BLaER1 (cell line): ENCODE measurements around the gene GABBR2.
A peak's percentile ranks its signal among the peaks of the same experiment; 100 is the strongest.
"Not testable (repeated sequence)": the region's sequence is repeated elsewhere in the genome, so short reads cannot be mapped to it uniquely, and the experiment has no call there.

ENCODE experiments used
- H3K27ac ChIP-seq: shearing (Covaris generic); formaldehyde crosslinking; 2 replicates; pipeline ENCODE4 v1.8.1; 2022
- H3K27me3 ChIP-seq: shearing (Covaris generic); formaldehyde crosslinking; 2 replicates; pipeline ENCODE4 v1.8.1; 2022
- H3K36me3 ChIP-seq: shearing (Covaris generic); formaldehyde crosslinking; 2 replicates; pipeline ENCODE4 v1.8.1; 2022
- H3K4me1 ChIP-seq: shearing (Covaris generic); formaldehyde crosslinking; 2 replicates; pipeline ENCODE4 v1.8.1; 2022
- H3K4me2 ChIP-seq: shearing (Covaris generic); formaldehyde crosslinking; 2 replicates; pipeline ENCODE4 v1.8.1; 2022
- H3K4me3 ChIP-seq: shearing (Covaris generic); formaldehyde crosslinking; 2 replicates; pipeline ENCODE4 v1.8.1; 2022
- H3K9ac ChIP-seq: shearing (Covaris generic); formaldehyde crosslinking; 2 replicates; pipeline ENCODE4 v1.8.1; 2022
- H3K9me3 ChIP-seq: shearing (Covaris generic); formaldehyde crosslinking; 2 replicates; pipeline ENCODE4 v1.8.1; 2022
- H4K20me1 ChIP-seq: shearing (Covaris generic); formaldehyde crosslinking; 2 replicates; pipeline ENCODE4 v1.8.1; 2022
- Cebpa-rat ChIP-seq: shearing (Covaris generic); IDR thresholded peaks from 2 replicates; pipeline ENCODE4 v1.8.1; 2022

The GABBR2 gene

GRCh38 chr9:98591696-98592095, 117.0 kb downstream of the GABBR2 start:
- H3K27me3 ChIP-seq: no peaks in the 10 kb centered on the region
- H4K20me1 ChIP-seq: no peaks in the 10 kb centered on the region
- H3K36me3 ChIP-seq: no peaks in the 10 kb centered on the region
- H3K4me3 ChIP-seq: no peak overlapping the region
- no peak overlapping the region for H3K9ac ChIP-seq
- no peaks in the 10 kb centered on the region for H3K4me1 ChIP-seq
- no peak overlapping the region for H3K4me2 ChIP-seq
- no peak for TF ChIP-seq Cebpa-rat
- H3K9me3 ChIP-seq: no peaks in the 10 kb centered on the region
- H3K27ac ChIP-seq: no peak overlapping the region

DNA sequence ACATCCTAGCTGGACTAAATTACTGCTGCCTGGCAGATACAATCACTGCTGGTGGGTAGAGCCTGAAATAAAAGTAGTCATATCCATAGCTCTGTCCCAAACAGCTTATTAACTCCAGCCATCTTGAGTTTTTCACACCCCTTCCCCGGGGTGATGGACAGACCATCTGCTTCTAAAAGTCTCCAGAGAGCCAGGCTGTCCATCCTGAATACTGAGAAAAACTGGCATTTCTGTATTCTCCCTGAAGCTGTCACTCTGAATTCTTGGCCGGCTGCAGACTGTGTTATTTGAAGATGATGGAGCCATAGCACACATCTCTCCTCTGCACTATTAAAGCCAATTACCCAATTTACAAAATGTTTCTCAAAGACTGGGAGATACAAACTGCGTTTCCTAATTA, 118.6 kb downstream of the GABBR2 start:
- H3K27ac ChIP-seq: no peak overlapping the region
- H3K4me2 ChIP-seq: no peak overlapping the region
- H4K20me1 ChIP-seq: no peaks in the 10 kb centered on the region
- H3K9ac ChIP-seq: no peak overlapping the region
- H3K27me3 ChIP-seq: no peaks in the 10 kb centered on the region
- no peak for TF ChIP-seq Cebpa-rat
- no peaks in the 10 kb centered on the region for H3K36me3 ChIP-seq
- H3K4me1 ChIP-seq: no peaks in the 10 kb centered on the region
- no peak overlapping the region for H3K4me3 ChIP-seq
- no peaks in the 10 kb centered on the region for H3K9me3 ChIP-seq

DNA sequence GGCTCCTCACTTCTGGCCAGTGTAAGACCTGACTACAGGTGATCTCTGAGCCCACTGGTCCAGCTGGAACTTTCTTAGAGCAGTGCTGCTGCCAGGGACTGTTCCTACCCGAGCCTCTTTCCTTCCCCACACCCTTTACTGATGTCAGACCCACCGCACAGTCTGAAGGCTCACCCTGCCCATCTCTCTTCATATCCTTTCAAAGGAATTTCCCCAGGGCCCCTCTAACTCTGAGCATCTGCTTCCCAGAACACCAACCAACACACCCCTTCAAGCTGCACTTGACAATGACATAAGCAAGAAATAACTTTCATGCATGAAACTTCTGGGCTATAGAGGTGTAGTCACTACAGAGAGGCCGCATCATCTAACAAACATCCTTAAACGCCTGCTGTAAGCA, 119.6 kb downstream of the GABBR2 start:
- TF ChIP-seq Cebpa-rat: no peak
- no peak overlapping the region for H3K4me3 ChIP-seq
- H3K27me3 ChIP-seq: no peaks in the 10 kb centered on the region
- no peak overlapping the region for H3K27ac ChIP-seq
- no peaks in the 10 kb centered on the region for H3K36me3 ChIP-seq
- peaks cover 3% of the 10 kb centered on the region for H3K4me1 ChIP-seq
- no peak overlapping the region for H3K9ac ChIP-seq
- H4K20me1 ChIP-seq: no peaks in the 10 kb centered on the region
- no peaks in the 10 kb centered on the region for H3K9me3 ChIP-seq
- H3K4me2 ChIP-seq: no peak overlapping the region

DNA sequence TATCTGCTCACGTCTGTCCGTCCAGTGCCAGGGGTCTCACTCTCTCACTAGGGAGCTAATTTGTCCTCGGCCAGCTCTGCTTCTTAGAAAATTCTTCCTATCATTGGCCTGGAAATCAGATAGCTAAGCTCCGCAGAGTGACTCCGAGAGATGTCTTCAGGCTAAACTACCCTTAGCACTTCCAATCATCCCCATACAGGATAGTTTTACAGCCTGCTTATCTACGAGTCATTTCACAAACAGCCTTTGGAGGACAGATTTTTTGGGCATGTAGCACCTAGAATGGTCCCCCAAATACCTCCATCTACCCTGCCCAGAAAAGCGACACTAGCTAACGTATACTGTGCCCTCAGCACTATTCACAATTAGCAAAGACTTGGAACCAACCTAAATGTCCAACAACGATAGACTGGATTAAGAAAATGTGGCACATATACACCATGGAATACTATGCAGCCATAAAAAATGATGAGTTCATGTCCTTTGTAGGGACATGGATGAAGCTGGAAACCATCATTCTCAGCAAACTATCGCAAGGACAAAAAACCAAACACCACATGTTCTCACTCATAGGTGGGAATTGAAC, 123.8 kb downstream of the GABBR2 start:
- not testable (repeated sequence) for H3K4me2 ChIP-seq, H3K27me3 ChIP-seq, H3K4me1 ChIP-seq, H3K4me3 ChIP-seq, H3K27ac ChIP-seq, H3K36me3 ChIP-seq, H3K9me3 ChIP-seq, H3K9ac ChIP-seq, H4K20me1 ChIP-seq

- Histone ChIP-seq H3K9ac (no peak overlapping the region), H3K36me3 (no peaks in the 10 kb centered on the region), H3K27me3 (no peaks in the 10 kb centered on the region), H3K4me2 (peak overlapping the region; percentile 36), H3K27ac (no peak overlapping the region), H4K20me1 (no peaks in the 10 kb centered on the region), H3K4me3 (no peak overlapping the region), H3K9me3 (no peaks in the 10 kb centered on the region), H3K4me1 (peaks cover 6% of the 10 kb centered on the region)
- no peak for TF ChIP-seq Cebpa-rat
Measured at GRCh38 chr9:98584059-98584458, 124.7 kb downstream of the GABBR2 start.

DNA sequence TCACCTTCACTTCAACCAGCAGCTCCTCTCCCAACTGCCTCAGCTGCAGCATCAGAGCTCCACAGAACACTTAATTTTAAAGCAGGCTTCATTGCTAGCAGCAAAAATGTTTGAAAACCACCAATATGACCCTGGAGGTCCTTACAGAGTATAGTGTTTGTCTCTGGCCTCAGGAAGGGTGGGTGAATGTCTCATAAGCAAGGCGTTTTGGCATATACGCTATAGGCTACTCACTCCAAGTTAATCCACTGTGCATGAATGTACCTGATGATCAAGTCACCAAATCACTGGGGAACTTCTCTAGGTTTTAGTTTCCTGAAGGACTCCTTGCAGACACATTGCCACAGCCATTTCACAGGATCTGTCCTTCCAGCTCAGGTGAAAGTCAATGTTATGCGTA, 125.3 kb downstream of the GABBR2 start:
- Histone ChIP-seq H3K27ac (no peak overlapping the region), H3K36me3 (no peaks in the 10 kb centered on the region), H3K27me3 (no peaks in the 10 kb centered on the region), H4K20me1 (no peaks in the 10 kb centered on the region), H3K4me2 (0 out of 2 replicates have a peak overlapping the region, but pooled peaks have one; percentile 36), H3K9me3 (no peaks in the 10 kb centered on the region), H3K4me3 (no peak overlapping the region), H3K9ac (no peak overlapping the region), H3K4me1 (peaks cover 6% of the 10 kb centered on the region)
- TF ChIP-seq Cebpa-rat: no peak

DNA sequence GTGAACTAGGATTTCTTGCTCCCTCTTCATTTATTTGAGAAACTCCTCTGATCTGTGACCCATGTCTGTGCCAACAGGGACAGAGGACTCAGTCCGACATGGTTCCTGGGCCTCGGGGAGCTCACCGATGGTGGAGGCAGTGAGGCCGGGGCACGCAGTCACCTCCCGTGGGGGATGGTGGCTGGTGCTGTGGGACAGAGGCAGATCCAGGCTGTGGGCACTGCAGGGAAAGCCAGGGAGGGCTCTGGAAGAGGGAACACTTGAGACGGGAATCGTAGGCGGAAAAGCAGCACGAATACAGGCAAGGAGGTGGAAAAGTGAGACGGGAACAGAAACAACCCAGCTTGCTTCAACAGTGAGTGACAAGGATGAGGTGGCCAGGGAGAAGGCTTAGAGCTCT, 127.8 kb downstream of the GABBR2 start:
- no peaks in the 10 kb centered on the region for H3K36me3 ChIP-seq
- no peak overlapping the region for H3K4me3 ChIP-seq
- TF ChIP-seq Cebpa-rat: no peak

DNA sequence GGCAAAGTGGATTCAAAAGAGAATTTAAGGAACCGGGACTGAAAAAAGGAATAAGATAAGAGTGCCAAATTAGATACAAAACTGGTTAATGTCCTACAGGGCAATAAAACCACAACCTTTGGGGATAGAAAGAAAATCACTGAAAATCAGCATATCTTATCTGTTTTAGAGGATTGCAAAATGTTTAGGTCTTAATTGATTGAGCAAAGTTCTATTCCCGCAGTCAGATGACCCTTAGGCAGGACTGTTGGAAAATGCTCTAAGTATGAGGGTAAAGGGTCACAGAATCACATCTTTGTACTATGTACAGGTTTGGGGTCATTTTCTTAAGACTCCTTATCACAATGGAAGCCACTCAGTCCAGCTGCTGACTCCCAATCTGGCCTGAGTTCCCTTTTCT, 129.0 kb downstream of the GABBR2 start:
- no peaks in the 10 kb centered on the region for H3K36me3 ChIP-seq
- no peaks in the 10 kb centered on the region for H3K9me3 ChIP-seq
- H3K4me3 ChIP-seq: no peak overlapping the region
- H3K4me1 ChIP-seq: peaks cover 22% of the 10 kb centered on the region
- H3K4me2 ChIP-seq: no peak overlapping the region
- H4K20me1 ChIP-seq: no peaks in the 10 kb centered on the region
- no peak overlapping the region for H3K9ac ChIP-seq
- TF ChIP-seq Cebpa-rat: no peak
- H3K27ac ChIP-seq: no peak overlapping the region
- H3K27me3 ChIP-seq: no peaks in the 10 kb centered on the region

More for the DNA sequence above, 127.8 kb downstream of the GABBR2 start:
- H3K4me1 ChIP-seq: peaks cover 13% of the 10 kb centered on the region
- H3K4me2 ChIP-seq: no peak overlapping the region
- H4K20me1 ChIP-seq: no peaks in the 10 kb centered on the region
- no peaks in the 10 kb centered on the region for H3K27me3 ChIP-seq
- H3K27ac ChIP-seq: no peak overlapping the region
- no peak overlapping the region for H3K9ac ChIP-seq
- H3K9me3 ChIP-seq: no peaks in the 10 kb centered on the region

GRCh38 chr9:98577446-98577845, 131.3 kb downstream of the GABBR2 start:
- Histone ChIP-seq H3K4me2 (no peak overlapping the region), H3K9me3 (no peaks in the 10 kb centered on the region), H3K36me3 (no peaks in the 10 kb centered on the region), H4K20me1 (no peaks in the 10 kb centered on the region), H3K27me3 (no peaks in the 10 kb centered on the region), H3K4me1 (peaks cover 16% of the 10 kb centered on the region), H3K4me3 (no peak overlapping the region), H3K27ac (no peak overlapping the region), H3K9ac (no peak overlapping the region)
- TF ChIP-seq Cebpa-rat: no peak

GRCh38 chr9:98576859-98577258, 131.9 kb downstream of the GABBR2 start:
- no peak for TF ChIP-seq Cebpa-rat
- H3K27me3 ChIP-seq: no peaks in the 10 kb centered on the region
- H4K20me1 ChIP-seq: no peaks in the 10 kb centered on the region

DNA sequence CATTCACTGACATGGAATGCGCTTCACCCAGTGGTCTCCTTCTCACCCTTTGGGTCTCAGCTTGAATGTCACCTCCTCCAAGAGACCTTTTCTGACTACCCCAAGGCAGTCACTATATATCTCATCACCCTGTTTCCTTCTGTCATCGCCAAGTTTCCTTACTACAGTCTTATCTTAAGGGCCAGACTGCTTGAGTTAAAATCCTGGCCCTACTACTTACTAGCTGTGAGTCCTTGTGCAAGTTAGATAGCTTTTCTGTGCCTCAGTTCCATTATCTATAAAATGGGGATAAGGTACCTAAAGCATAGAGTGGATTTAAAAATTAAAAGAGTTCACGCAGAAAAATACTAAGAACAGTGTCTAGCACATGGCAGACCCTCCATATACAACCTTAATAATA, 132.4 kb downstream of the GABBR2 start:
- Histone ChIP-seq H3K9ac (no peak overlapping the region), H3K4me3 (no peak overlapping the region), H3K27ac (no peak overlapping the region), H4K20me1 (no peaks in the 10 kb centered on the region), H3K4me1 (peaks cover 18% of the 10 kb centered on the region), H3K4me2 (peak overlapping the region; percentile 69), H3K9me3 (no peaks in the 10 kb centered on the region), H3K36me3 (no peaks in the 10 kb centered on the region), H3K27me3 (no peaks in the 10 kb centered on the region)
- no peak for TF ChIP-seq Cebpa-rat

More at GRCh38 chr9:98576859-98577258, 131.9 kb downstream of the GABBR2 start:
- no peak overlapping the region for H3K27ac ChIP-seq
- no peaks in the 10 kb centered on the region for H3K9me3 ChIP-seq
- H3K36me3 ChIP-seq: no peaks in the 10 kb centered on the region
- H3K4me2 ChIP-seq: no peak overlapping the region
- no peak overlapping the region for H3K4me3 ChIP-seq
- H3K9ac ChIP-seq: no peak overlapping the region
- H3K4me1 ChIP-seq: peaks cover 16% of the 10 kb centered on the region
